Adrenal gland (tissue), 5 donors: ENCODE data around the gene NR5A1.

Source experiments
- CTCF ChIP-seq, 6 experiments: fragments of 450-650 bp in 4 of 6; fragments of 200-600 bp in 2 of 6; sonication (generic) in 1 of 6; IDR thresholded peaks; 1 replicate in 5 of 6; 2 replicates in 1 of 6; pipeline versions ENCODE4 v1.5.1 to v1.8.0; 2016 to 2021; ENCODE audit warnings: antibody characterized with exemption in 6 of 6, mild to moderate bottlenecking in 2 of 6, moderate library complexity in 1 of 6
- POLR2A ChIP-seq, 2 donors: fragments of 450-650 bp; IDR thresholded peaks; one replicate each; pipeline ENCODE4 v1.6.1; 2017; ENCODE audit warnings: antibody characterized with exemption in 2 of 2, mild to moderate bottlenecking in 2 of 2, moderate library complexity in 1 of 2
- donor health status: DM: no; HTN: no; CAD: no.

- no peak for TF ChIP-seq CTCF (IDR thresholded peaks at IDR 0.05)
- no peak for TF ChIP-seq POLR2A (IDR thresholded peaks at IDR 0.05)
These were observed 45.0 kb upstream of the NR5A1 start for GRCh38 chr9:124552273-124552605.
